Measurements from ENCODE around the gene ANKRD6.

Gene ANKRD6

DNA sequence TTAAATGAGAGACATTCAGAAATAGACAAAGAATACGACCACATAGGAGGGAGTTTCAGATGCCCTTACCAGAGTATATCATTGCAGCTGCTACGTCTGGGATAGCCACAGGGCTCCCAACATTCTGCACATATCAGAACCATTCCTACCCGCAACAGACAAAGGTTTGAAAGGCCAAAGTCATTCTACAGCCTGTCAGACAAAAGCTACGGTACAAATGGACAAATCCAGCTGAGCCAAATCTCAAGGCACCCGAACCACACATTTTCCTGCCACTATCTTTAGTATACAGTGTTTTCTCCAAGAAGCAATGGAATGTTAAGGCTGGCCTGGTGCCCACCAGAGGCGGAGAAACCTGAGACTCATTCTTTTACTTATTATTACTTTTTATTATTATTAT, 236.1 kb downstream of the ANKRD6 start:
- DNase-seq = no peak

- DNase-seq = no peak
Observed at GRCh38 chr6:89670935-89671565, 238.1 kb downstream of the ANKRD6 start.

- no peak for DNase-seq
Observed at GRCh38 chr6:89675949-89676748, 243.2 kb downstream of the ANKRD6 start.

DNA sequence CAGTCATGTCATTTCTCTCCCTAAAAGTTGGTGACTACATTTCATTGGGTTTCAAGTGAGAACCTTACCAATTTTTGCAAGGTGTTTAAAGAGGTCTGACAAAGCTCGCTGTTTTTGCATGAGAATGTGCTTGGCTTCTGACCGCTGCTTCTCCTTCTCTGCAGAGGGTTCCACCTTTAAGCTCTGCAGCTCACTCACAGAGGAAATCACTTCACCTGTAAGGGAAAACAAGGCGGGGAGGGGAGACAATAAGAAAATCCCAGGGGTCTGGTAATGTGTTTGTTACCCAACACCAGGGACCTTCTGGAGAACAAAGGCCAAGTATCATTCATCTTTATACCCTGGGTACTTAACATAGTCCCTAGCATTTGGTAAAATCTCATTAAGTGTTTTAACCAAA, 245.6 kb downstream of the ANKRD6 start:
- no peak for DNase-seq

- DNase-seq = no peak
Observed at GRCh38 chr6:89679215-89680120, 246.5 kb downstream of the ANKRD6 start.

GRCh38 chr6:89680150-89680549, 247.2 kb downstream of the ANKRD6 start:
- DNase-seq = no peak

- no peak for DNase-seq
Observed at GRCh38 chr6:89680551-89680950, 247.6 kb downstream of the ANKRD6 start.

- no peak for DNase-seq
Observed at GRCh38 chr6:89681983-89682564, 249.1 kb downstream of the ANKRD6 start.

- DNase-seq = no peak
Observed at GRCh38 chr6:89682991-89683390, 250.0 kb downstream of the ANKRD6 start.
